ENCODE measurements around the gene MECP2. TPM values are rescaled to one million over a fixed set of nuclear protein-coding genes. Genes with fewer than 3 reads are reported as not detected.

MECP2 gene
- total RNA-seq, 2 experiments from 2014 or later, result 31.2 to 48.6 TPM

GRCh38 chrX:154043003-154043763 lies 54.3 kb downstream of the MECP2 start:
- ChIA-PET POLR2A (no interaction called here), CTCF (ENCODE audit: unreplicated experiment) (no interaction called here)
- intact Hi-C loops (cut with micrococcal nuclease; ENCODE audit: unreplicated experiment), result no loop called here
- TF ChIP-seq EZH2phosphoT487 (IDR thresholded peaks at IDR 0.05; ENCODE audit: borderline replicate concordance, low read depth, low read length), result no peak
- no peak for TF ChIP-seq CTCF (conservative IDR thresholded peaks at IDR 0.05; ENCODE audit: low read length)
- Histone ChIP-seq H3K4me1 (ENCODE audit: insufficient read depth, low read length, poor library complexity, severe bottlenecking) (peaks cover 26% of the 10 kb centered on the region), H2AFZ (ENCODE audit: low read length) (no peak overlapping the region), H4K20me1 (ENCODE audit: insufficient read depth, low read length) (no peaks in the 10 kb centered on the region), H3K9me3 (ENCODE audit: low read length) (no peaks in the 10 kb centered on the region), H3K4me2 (ENCODE audit: low read length) (no peak overlapping the region), H3K9me2 (ENCODE audit: insufficient read depth, low read length) (no peaks in the 10 kb centered on the region), H3K79me2 (ENCODE audit: insufficient read depth, low read depth, low read length) (peaks cover 4% of the 10 kb centered on the region; the same call in 1 of the 2 replicates), H3K36me3 (ENCODE audit: insufficient read depth, low read length) (peaks cover 1% of the 10 kb centered on the region; the same call in 1 of the 2 replicates), H3K4me3 (ENCODE audit: low read depth, low read length, poor library complexity, severe bottlenecking) (no peak overlapping the region), H3K27ac (ENCODE audit: low read depth, low read length, poor library complexity, severe bottlenecking) (no peak overlapping the region)
- no peak for DNase-seq (ENCODE audit: low spot score)
- no TSS peak for BruUV-seq (replicated peaks)

GRCh38 chrX:154040863-154041262 lies 56.7 kb downstream of the MECP2 start:
- TF ChIP-seq CTCF (conservative IDR thresholded peaks at IDR 0.05; ENCODE audit: low read length) (no peak), EZH2phosphoT487 (IDR thresholded peaks at IDR 0.05; ENCODE audit: borderline replicate concordance, low read depth, low read length) (no peak)
- Histone ChIP-seq H2AFZ (ENCODE audit: low read length) (no peak overlapping the region), H3K4me3 (ENCODE audit: low read depth, low read length, poor library complexity, severe bottlenecking) (no peak overlapping the region), H3K79me2 (ENCODE audit: insufficient read depth, low read depth, low read length) (peaks cover 4% of the 10 kb centered on the region; the same call in 1 of the 2 replicates), H3K4me1 (ENCODE audit: insufficient read depth, low read length, poor library complexity, severe bottlenecking) (peaks cover 31% of the 10 kb centered on the region), H3K9me2 (ENCODE audit: insufficient read depth, low read length) (no peaks in the 10 kb centered on the region), H3K36me3 (ENCODE audit: insufficient read depth, low read length) (no peaks in the 10 kb centered on the region), H3K4me2 (ENCODE audit: low read length) (peak overlapping the region; percentile 47), H3K9me3 (ENCODE audit: low read length) (no peaks in the 10 kb centered on the region), H3K27ac (ENCODE audit: low read depth, low read length, poor library complexity, severe bottlenecking) (no peak overlapping the region), H4K20me1 (ENCODE audit: insufficient read depth, low read length) (no peaks in the 10 kb centered on the region)
- no TSS peak for BruUV-seq (replicated peaks)
- ChIA-PET POLR2A (interaction anchor here (0.6 to 2.0 kb wide), 3 partner anchors 19 to 338 kb away, joined by 3 to 5 read pairs (median 5); partner anchors contain the start of genes EMD and IRAK1), CTCF (ENCODE audit: unreplicated experiment) (no interaction called here)
- intact Hi-C loops (cut with micrococcal nuclease; ENCODE audit: unreplicated experiment), result no loop called here
- peak; percentile 7 for DNase-seq (ENCODE audit: low spot score)

- H4K20me1 ChIP-seq (ENCODE audit: insufficient read depth, low read length), result no peaks in the 10 kb centered on the region
Measured at GRCh38 chrX:154040307-154040756, 57.2 kb downstream of the MECP2 start.

More at GRCh38 chrX:154040307-154040756, 57.2 kb downstream of the MECP2 start:
- TF ChIP-seq EZH2phosphoT487 (IDR thresholded peaks at IDR 0.05; ENCODE audit: borderline replicate concordance, low read depth, low read length) (no peak), CTCF (conservative IDR thresholded peaks at IDR 0.05; ENCODE audit: low read length) (no peak)
- H3K79me2 ChIP-seq (ENCODE audit: insufficient read depth, low read depth, low read length), result peaks cover 4% of the 10 kb centered on the region; the same call in 1 of the 2 replicates
- H3K36me3 ChIP-seq (ENCODE audit: insufficient read depth, low read length), result no peaks in the 10 kb centered on the region
- no peak overlapping the region for H3K4me2 ChIP-seq (ENCODE audit: low read length)
- H3K27ac ChIP-seq (ENCODE audit: low read depth, low read length, poor library complexity, severe bottlenecking), result no peak overlapping the region
- no peak overlapping the region for H2AFZ ChIP-seq (ENCODE audit: low read length)
- ChIA-PET CTCF (ENCODE audit: unreplicated experiment) (interaction anchor here (0.6 kb wide), 1 partner anchor 14 kb away, joined by 5 read pairs; no protein-coding TSS in a partner anchor), POLR2A (interaction anchor here (0.6 to 2.0 kb wide), 5 partner anchors 18 to 339 kb away, joined by 3 to 5 read pairs (median 5); partner anchors contain the start of genes EMD and IRAK1)
- no peak for DNase-seq (ENCODE audit: low spot score)
- intact Hi-C loops (cut with micrococcal nuclease; ENCODE audit: unreplicated experiment), result no loop called here
- no peaks in the 10 kb centered on the region for H3K9me2 ChIP-seq (ENCODE audit: insufficient read depth, low read length)
- no peaks in the 10 kb centered on the region for H3K9me3 ChIP-seq (ENCODE audit: low read length)
- no TSS peak for BruUV-seq (replicated peaks)
- H3K4me1 ChIP-seq (ENCODE audit: insufficient read depth, low read length, poor library complexity, severe bottlenecking), result peaks cover 31% of the 10 kb centered on the region
- no peak overlapping the region for H3K4me3 ChIP-seq (ENCODE audit: low read depth, low read length, poor library complexity, severe bottlenecking)
